ENCODE measurements around the gene SMPX.

- no peak for TF ChIP-seq ISL1 (CRISPR knock-in tag; IDR thresholded peaks at IDR 0.05)
- TF ChIP-seq ESRRG (CRISPR knock-in tag; IDR thresholded peaks at IDR 0.05), result no peak
- no peak for TF ChIP-seq TOX (CRISPR knock-in tag; IDR thresholded peaks at IDR 0.05; ENCODE audit: borderline replicate concordance)
- no peak for TF ChIP-seq PPARA (CRISPR knock-in tag; IDR thresholded peaks at IDR 0.05; ENCODE audit: borderline replicate concordance)
- no peak for TF ChIP-seq PATZ1 (CRISPR knock-in tag; IDR thresholded peaks at IDR 0.05; ENCODE audit: borderline replicate concordance)
- no peak for TF ChIP-seq RARB (CRISPR knock-in tag; IDR thresholded peaks at IDR 0.05)
- no peak for TF ChIP-seq OSR1 (CRISPR knock-in tag; IDR thresholded peaks at IDR 0.05)
- no peak for TF ChIP-seq ZFP30 (CRISPR knock-in tag; IDR thresholded peaks at IDR 0.05)
- no peak for TF ChIP-seq ARNTL (CRISPR knock-in tag; IDR thresholded peaks at IDR 0.05; ENCODE audit: borderline replicate concordance, low read depth)
These were observed 959 bp downstream of the SMPX start for GRCh38 chrX:21756785-21757529.
